BLaER1 treated with 17β-estradiol and CSF1 and Interleukin-3, amounts not matched to agents 10 nM and 100 nM (cell line): ENCODE results near the gene GPR89B.
"Not testable (repeated sequence)": the region's sequence is repeated elsewhere in the genome, so short reads cannot be mapped to it uniquely, and the experiment has no call there.

Experiments used
- H3K27ac ChIP-seq, 11 experiments: shearing (Covaris generic); formaldehyde crosslinking; 2 replicates each; pipeline ENCODE4 v1.8.1; 2022
- H3K27me3 ChIP-seq, 11 experiments: shearing (Covaris generic); formaldehyde crosslinking; 2 replicates each; pipeline ENCODE4 v1.8.1; 2022
- H3K36me3 ChIP-seq, 11 experiments: shearing (Covaris generic); formaldehyde crosslinking; 2 replicates each; pipeline ENCODE4 v1.8.1; 2022
- H3K4me1 ChIP-seq, 10 experiments: shearing (Covaris generic); formaldehyde crosslinking; 2 replicates each; pipeline ENCODE4 v1.8.1; 2022
- H3K4me2 ChIP-seq, 11 experiments: shearing (Covaris generic); formaldehyde crosslinking; 2 replicates each; pipeline ENCODE4 v1.8.1; 2022
- H3K4me3 ChIP-seq, 10 experiments: shearing (Covaris generic); formaldehyde crosslinking; 2 replicates each; pipeline ENCODE4 v1.8.1; 2022
- H3K9ac ChIP-seq, 11 experiments: shearing (Covaris generic); formaldehyde crosslinking; 2 replicates each; pipeline ENCODE4 v1.8.1; 2022
- H3K9me3 ChIP-seq, 11 experiments: shearing (Covaris generic); formaldehyde crosslinking; replicated peaks in 1 of 11; 2 replicates each; pipeline ENCODE4 v1.8.1; 2022
- H4K20me1 ChIP-seq, 11 experiments: shearing (Covaris generic); formaldehyde crosslinking; 2 replicates each; pipeline ENCODE4 v1.8.1; 2022

The GPR89B gene

DNA sequence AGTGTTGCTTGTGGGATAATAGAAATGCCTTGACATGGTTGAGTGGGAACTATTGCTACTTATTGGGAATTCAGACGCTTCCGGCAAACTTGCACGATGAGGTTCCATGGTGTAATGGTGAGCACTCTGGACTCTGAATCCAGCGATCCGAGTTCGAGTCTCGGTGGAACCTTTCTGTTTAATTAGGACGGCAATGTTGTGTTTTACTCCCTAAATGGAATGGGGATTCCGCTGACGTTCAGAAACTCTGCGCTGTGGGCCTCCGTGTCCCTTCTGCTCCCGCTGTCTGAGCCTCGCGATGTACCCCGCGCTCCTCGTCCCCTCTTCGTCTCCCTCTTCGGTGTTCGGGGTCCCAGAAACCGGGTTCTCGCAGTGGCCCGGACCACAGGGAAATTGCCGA lies 104.5 kb downstream of the GPR89B start:
- not testable (repeated sequence) for H3K36me3 ChIP-seq, H3K4me3 ChIP-seq

GRCh38 chr1:148033147-148033546 lies 104.9 kb downstream of the GPR89B start:
- H4K20me1 ChIP-seq, H3K9me3 ChIP-seq, H3K4me1 ChIP-seq, H3K4me2 ChIP-seq, H3K4me3 ChIP-seq, H3K36me3 ChIP-seq, H3K9ac ChIP-seq, H3K27ac ChIP-seq: not testable (repeated sequence)
- H3K27me3 ChIP-seq = peaks cover 3 to 20% (median 16%) of the 10 kb centered on the region in 11 experiments; a peak in 17 of 22 replicates

More for the DNA sequence above, 104.5 kb downstream of the GPR89B start:
- not testable (repeated sequence) for H3K27ac ChIP-seq, H4K20me1 ChIP-seq, H3K9me3 ChIP-seq, H3K9ac ChIP-seq, H3K4me1 ChIP-seq, H3K4me2 ChIP-seq
- H3K27me3 ChIP-seq = peaks cover under 1 to 16% (median 12%) of the 10 kb centered on the region in 11 experiments; a peak in 17 of 22 replicates

- H3K36me3 ChIP-seq, H3K27ac ChIP-seq, H4K20me1 ChIP-seq, H3K9me3 ChIP-seq, H3K4me1 ChIP-seq, H3K9ac ChIP-seq: not testable (repeated sequence)
- peak overlapping the region in 8 of 11 experiments; percentile 55 to 83 (median 62); a peak in 9 of 22 replicates for H3K4me2 ChIP-seq
- peaks cover 9 to 43% (median 34%) of the 10 kb centered on the region in 11 experiments; a peak in 21 of 22 replicates for H3K27me3 ChIP-seq
- peak overlapping the region in 5 of 10 experiments; percentile 48 to 60 (median 53); a peak in 7 of 20 replicates for H3K4me3 ChIP-seq
Observed at GRCh38 chr1:148037850-148038461, 109.7 kb downstream of the GPR89B start.

GRCh38 chr1:148038462-148039333 lies 110.5 kb downstream of the GPR89B start:
- Histone ChIP-seq H3K4me3 (peak overlapping the region in 9 of 10 experiments; percentile 42 to 60 (median 51); a peak in 18 of 20 replicates), H3K9ac (peak overlapping the region in 2 of 11 experiments; percentile 42 to 47; a peak in 2 of 22 replicates), H3K4me2 (peak overlapping the region; percentile 44 to 83 (median 61); a peak in 21 of 22 replicates), H3K27me3 (peaks cover 9 to 43% (median 34%) of the 10 kb centered on the region in 11 experiments; a peak in 21 of 22 replicates)
- H3K9me3 ChIP-seq, H3K36me3 ChIP-seq, H3K27ac ChIP-seq, H4K20me1 ChIP-seq, H3K4me1 ChIP-seq: not testable (repeated sequence)
